ENCODE measurements around the gene NAPSA.

The NAPSA gene

GRCh38 chr19:50380137-50380536, 14.7 kb upstream of the NAPSA start:
- Histone ChIP-seq H3K4me2 (ENCODE audit: low read length) (no peak overlapping the region), H3K4me3 (ENCODE audit: low read depth, low read length) (no peak overlapping the region), H3K9me3 (ENCODE audit: insufficient read depth, low read depth, low read length) (no peaks in the 10 kb centered on the region), H3K23ac (ENCODE audit: low read length) (no peak overlapping the region), H2AK5ac (ENCODE audit: low read length) (no peak overlapping the region), H3K18ac (ENCODE audit: low read length) (no peak overlapping the region), H3K9ac (ENCODE audit: low read length) (no peak overlapping the region), H2AFZ (ENCODE audit: insufficient read depth, low read length, poor library complexity) (no peak overlapping the region), H3K14ac (ENCODE audit: low read length) (no peak overlapping the region), H3K36me3 (ENCODE audit: control insufficient read depth in 1 of 2, insufficient read depth in 2 of 2, low read length in 2 of 2) (peaks cover 55 to 58% of the 10 kb centered on the region in 2 experiments), H3K79me1 (ENCODE audit: low read length) (peaks cover 8% of the 10 kb centered on the region), H3K4ac (ENCODE audit: low read depth, low read length) (no peak overlapping the region), H2BK120ac (ENCODE audit: insufficient read depth, low read length, poor library complexity) (no peak overlapping the region), H4K8ac (ENCODE audit: low read depth, low read length) (no peak overlapping the region), H3K27me3 (ENCODE audit: insufficient read depth, low read length) (no peaks in the 10 kb centered on the region), H2BK5ac (ENCODE audit: low read depth, low read length, poor library complexity) (no peak overlapping the region), H4K12ac (ENCODE audit: low read depth, low read length) (no peak overlapping the region), H3K27ac (ENCODE audit: low read depth, low read length) (no peak overlapping the region), H3K79me2 (ENCODE audit: control insufficient read depth, insufficient read depth, low read length, poor library complexity) (peaks cover 11% of the 10 kb centered on the region), H2BK12ac (ENCODE audit: low read length) (no peak overlapping the region), H4K91ac (ENCODE audit: low read depth, low read length) (no peak overlapping the region), H3K4me1 (ENCODE audit: control insufficient read depth in 1 of 2, insufficient read depth in 2 of 2, low read length in 2 of 2) (peaks cover 2 to 10% of the 10 kb centered on the region in 2 experiments)
- DNase-seq, result no peak
- WGBS (ENCODE audit: extremely low coverage, insufficient coverage, insufficient read length), result no CpG with 5 or more reads among the region's 11 CpGs

- Histone ChIP-seq H2AK5ac (ENCODE audit: low read length) (no peak overlapping the region), H2BK12ac (ENCODE audit: low read length) (no peak overlapping the region), H3K14ac (ENCODE audit: low read length) (no peak overlapping the region), H2BK5ac (ENCODE audit: low read depth, low read length, poor library complexity) (no peak overlapping the region), H3K79me2 (ENCODE audit: control insufficient read depth, insufficient read depth, low read length, poor library complexity) (peaks cover 6% of the 10 kb centered on the region), H4K12ac (ENCODE audit: low read depth, low read length) (no peak overlapping the region), H4K8ac (ENCODE audit: low read depth, low read length) (no peak overlapping the region), H3K9ac (ENCODE audit: low read length) (no peak overlapping the region), H3K4me1 (ENCODE audit: control insufficient read depth in 1 of 2, insufficient read depth in 2 of 2, low read length in 2 of 2) (peaks cover 0 to 5% of the 10 kb centered on the region in 2 experiments), H3K4me2 (ENCODE audit: low read length) (no peak overlapping the region), H2AFZ (ENCODE audit: insufficient read depth, low read length, poor library complexity) (no peak overlapping the region), H3K4ac (ENCODE audit: low read depth, low read length) (no peak overlapping the region), H4K91ac (ENCODE audit: low read depth, low read length) (no peak overlapping the region), H3K4me3 (ENCODE audit: low read depth, low read length) (no peak overlapping the region), H3K27ac (ENCODE audit: low read depth, low read length) (no peak overlapping the region), H3K36me3 (ENCODE audit: control insufficient read depth in 1 of 2, insufficient read depth in 2 of 2, low read length in 2 of 2) (peaks cover 55 to 58% of the 10 kb centered on the region in 2 experiments), H3K18ac (ENCODE audit: low read length) (no peak overlapping the region), H3K9me3 (ENCODE audit: insufficient read depth, low read depth, low read length) (no peaks in the 10 kb centered on the region), H2BK120ac (ENCODE audit: insufficient read depth, low read length, poor library complexity) (no peak overlapping the region), H3K27me3 (ENCODE audit: insufficient read depth, low read length) (no peaks in the 10 kb centered on the region), H3K79me1 (ENCODE audit: low read length) (peaks cover 8% of the 10 kb centered on the region), H3K23ac (ENCODE audit: low read length) (no peak overlapping the region)
- no CpG with 5 or more reads among the region's 11 CpGs for WGBS (ENCODE audit: extremely low coverage, insufficient coverage, insufficient read length)
- DNase-seq, result no peak
These were observed 14.2 kb upstream of the NAPSA start for GRCh38 chr19:50379602-50380001.

GRCh38 chr19:50378863-50379236, 13.4 kb upstream of the NAPSA start:
- H4K8ac ChIP-seq (ENCODE audit: low read depth, low read length), result no peak overlapping the region
- no peak overlapping the region for H3K27ac ChIP-seq (ENCODE audit: low read depth, low read length)
- H3K4me2 ChIP-seq (ENCODE audit: low read length), result no peak overlapping the region
- H2AK5ac ChIP-seq (ENCODE audit: low read length), result no peak overlapping the region
- no peaks in the 10 kb centered on the region for H3K27me3 ChIP-seq (ENCODE audit: insufficient read depth, low read length)
- peaks cover 5% of the 10 kb centered on the region for H3K79me1 ChIP-seq (ENCODE audit: low read length)
- H3K18ac ChIP-seq (ENCODE audit: low read length), result no peak overlapping the region
- H3K36me3 ChIP-seq (ENCODE audit: control insufficient read depth in 1 of 2, insufficient read depth in 2 of 2, low read length in 2 of 2), result peaks cover 55 to 58% of the 10 kb centered on the region in 2 experiments
- WGBS (ENCODE audit: extremely low coverage, insufficient coverage, insufficient read length), result no CpG with 5 or more reads among the region's 10 CpGs
- H3K23ac ChIP-seq (ENCODE audit: low read length), result no peak overlapping the region
- H3K79me2 ChIP-seq (ENCODE audit: control insufficient read depth, insufficient read depth, low read length, poor library complexity), result peaks cover 3% of the 10 kb centered on the region
- no peak for DNase-seq
- no peak overlapping the region for H2BK12ac ChIP-seq (ENCODE audit: low read length)
- no peak overlapping the region for H4K12ac ChIP-seq (ENCODE audit: low read depth, low read length)
- no peak overlapping the region for H3K4ac ChIP-seq (ENCODE audit: low read depth, low read length)
- no peak overlapping the region for H3K9ac ChIP-seq (ENCODE audit: low read length)
- H2BK5ac ChIP-seq (ENCODE audit: low read depth, low read length, poor library complexity), result no peak overlapping the region
- H3K9me3 ChIP-seq (ENCODE audit: insufficient read depth, low read depth, low read length), result no peaks in the 10 kb centered on the region
- H3K14ac ChIP-seq (ENCODE audit: low read length), result no peak overlapping the region
- peaks cover 0 to 5% of the 10 kb centered on the region in 2 experiments for H3K4me1 ChIP-seq (ENCODE audit: control insufficient read depth in 1 of 2, insufficient read depth in 2 of 2, low read length in 2 of 2)
- H2BK120ac ChIP-seq (ENCODE audit: insufficient read depth, low read length, poor library complexity), result no peak overlapping the region
- no peak overlapping the region for H2AFZ ChIP-seq (ENCODE audit: insufficient read depth, low read length, poor library complexity)
- no peak overlapping the region for H3K4me3 ChIP-seq (ENCODE audit: low read depth, low read length)
- H4K91ac ChIP-seq (ENCODE audit: low read depth, low read length), result no peak overlapping the region

GRCh38 chr19:50378169-50378862, 12.9 kb upstream of the NAPSA start:
- Histone ChIP-seq H3K4me3 (ENCODE audit: low read depth, low read length) (no peak overlapping the region), H3K4ac (ENCODE audit: low read depth, low read length) (no peak overlapping the region), H3K4me1 (ENCODE audit: control insufficient read depth in 1 of 2, insufficient read depth in 2 of 2, low read length in 2 of 2) (peaks cover 0 to under 1% of the 10 kb centered on the region in 2 experiments), H2BK120ac (ENCODE audit: insufficient read depth, low read length, poor library complexity) (no peak overlapping the region), H2AK5ac (ENCODE audit: low read length) (no peak overlapping the region), H3K14ac (ENCODE audit: low read length) (no peak overlapping the region), H3K9ac (ENCODE audit: low read length) (no peak overlapping the region), H4K8ac (ENCODE audit: low read depth, low read length) (no peak overlapping the region), H3K79me1 (ENCODE audit: low read length) (peaks cover 3% of the 10 kb centered on the region), H3K4me2 (ENCODE audit: low read length) (no peak overlapping the region), H2BK5ac (ENCODE audit: low read depth, low read length, poor library complexity) (no peak overlapping the region), H3K27ac (ENCODE audit: low read depth, low read length) (no peak overlapping the region), H3K79me2 (ENCODE audit: control insufficient read depth, insufficient read depth, low read length, poor library complexity) (peaks cover 3% of the 10 kb centered on the region), H4K91ac (ENCODE audit: low read depth, low read length) (no peak overlapping the region), H4K12ac (ENCODE audit: low read depth, low read length) (no peak overlapping the region), H3K27me3 (ENCODE audit: insufficient read depth, low read length) (no peaks in the 10 kb centered on the region), H3K23ac (ENCODE audit: low read length) (no peak overlapping the region), H2BK12ac (ENCODE audit: low read length) (no peak overlapping the region), H3K36me3 (ENCODE audit: control insufficient read depth in 1 of 2, insufficient read depth in 2 of 2, low read length in 2 of 2) (peaks cover 55 to 58% of the 10 kb centered on the region in 2 experiments), H3K9me3 (ENCODE audit: insufficient read depth, low read depth, low read length) (no peaks in the 10 kb centered on the region), H2AFZ (ENCODE audit: insufficient read depth, low read length, poor library complexity) (no peak overlapping the region), H3K18ac (ENCODE audit: low read length) (no peak overlapping the region)
- WGBS (ENCODE audit: extremely low coverage, insufficient coverage, insufficient read length), result no CpG with 5 or more reads among the region's 36 CpGs
- no peak for DNase-seq

Measured in trophoblast cell (in vitro differentiated cells and primary cell).